Endothelial cell of umbilical vein (primary cell): ENCODE measurements around the gene UBE2QL1.

Experiments
- EZH2 ChIP-seq: IDR thresholded peaks from 2 replicates; pipeline ENCODE4 v1.6.1; 2012; ENCODE audit warnings: borderline replicate concordance, low read depth, mild to moderate bottlenecking, moderate library complexity, low read length, inconsistent platforms; ENCODE audit not compliant: severe bottlenecking
- GATA2 ChIP-seq: IDR thresholded peaks from 2 replicates; pipeline ENCODE4 v1.7.0; 2011; ENCODE audit warnings: low read depth, mild to moderate bottlenecking, moderate library complexity, mixed read lengths, low read length; ENCODE audit not compliant: insufficient read length, insufficient read depth
- JUN ChIP-seq: IDR thresholded peaks from 2 replicates; pipeline ENCODE4 v1.6.1; 2011; ENCODE audit warnings: borderline replicate concordance, low read depth; ENCODE audit not compliant: insufficient read length, insufficient read depth
- POLR2A ChIP-seq: IDR thresholded peaks from 2 replicates; pipeline ENCODE4 v1.6.1; 2012; ENCODE audit warnings: low read depth, mild to moderate bottlenecking, control low read depth, low read length
- POLR2AphosphoS5 ChIP-seq: IDR thresholded peaks from 2 replicates; pipeline ENCODE4 v1.6.1; 2012; ENCODE audit warnings: low read depth, mild to moderate bottlenecking, control low read depth, low read length, moderate library complexity; ENCODE audit not compliant: insufficient read depth
- TF ChIP-seq, protein P1 (sequence below), 2 donors: IDR thresholded peaks; 1 replicate in 1 of 2; 2 replicates in 1 of 2; pipeline ENCODE4 v1.5.1; 2011; ENCODE audit warnings: low read length in 2 of 2, mild to moderate bottlenecking in 2 of 2, moderate library complexity in 2 of 2, control low read depth in 1 of 2, inconsistent platforms in 1 of 2, low read depth in 1 of 2; ENCODE audit not compliant: insufficient read depth in 1 of 2; ENCODE audit errors: extremely low read depth in 1 of 2
- TF ChIP-seq, protein P2 (sequence below): IDR thresholded peaks from 2 replicates; pipeline ENCODE4 v1.6.1; 2011; ENCODE audit not compliant: insufficient read depth, insufficient read length

GRCh38 chr5:6470672-6471071 is 22.0 kb downstream of the UBE2QL1 start:
- TF ChIP-seq, protein P1, sequence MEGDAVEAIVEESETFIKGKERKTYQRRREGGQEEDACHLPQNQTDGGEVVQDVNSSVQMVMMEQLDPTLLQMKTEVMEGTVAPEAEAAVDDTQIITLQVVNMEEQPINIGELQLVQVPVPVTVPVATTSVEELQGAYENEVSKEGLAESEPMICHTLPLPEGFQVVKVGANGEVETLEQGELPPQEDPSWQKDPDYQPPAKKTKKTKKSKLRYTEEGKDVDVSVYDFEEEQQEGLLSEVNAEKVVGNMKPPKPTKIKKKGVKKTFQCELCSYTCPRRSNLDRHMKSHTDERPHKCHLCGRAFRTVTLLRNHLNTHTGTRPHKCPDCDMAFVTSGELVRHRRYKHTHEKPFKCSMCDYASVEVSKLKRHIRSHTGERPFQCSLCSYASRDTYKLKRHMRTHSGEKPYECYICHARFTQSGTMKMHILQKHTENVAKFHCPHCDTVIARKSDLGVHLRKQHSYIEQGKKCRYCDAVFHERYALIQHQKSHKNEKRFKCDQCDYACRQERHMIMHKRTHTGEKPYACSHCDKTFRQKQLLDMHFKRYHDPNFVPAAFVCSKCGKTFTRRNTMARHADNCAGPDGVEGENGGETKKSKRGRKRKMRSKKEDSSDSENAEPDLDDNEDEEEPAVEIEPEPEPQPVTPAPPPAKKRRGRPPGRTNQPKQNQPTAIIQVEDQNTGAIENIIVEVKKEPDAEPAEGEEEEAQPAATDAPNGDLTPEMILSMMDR (IDR thresholded peaks at IDR 0.05; ENCODE audit: extremely low read depth in 1 of 2, insufficient read depth in 1 of 2, low read depth in 1 of 2, low read length in 2 of 2) = no peak
- TF ChIP-seq EZH2 (no peak), POLR2AphosphoS5 (no peak), GATA2 (no peak), POLR2A (no peak), JUN (no peak)
- TF ChIP-seq, protein P2, sequence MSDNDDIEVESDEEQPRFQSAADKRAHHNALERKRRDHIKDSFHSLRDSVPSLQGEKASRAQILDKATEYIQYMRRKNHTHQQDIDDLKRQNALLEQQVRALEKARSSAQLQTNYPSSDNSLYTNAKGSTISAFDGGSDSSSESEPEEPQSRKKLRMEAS = no peak
